Stimulated activated naive B cell treated with anti-CD40 and anti-IgM and Interleukin-4, amounts not matched to agents 10 μg/mL and 1 μg/mL and 100 μg/mL, for 72 hours (primary cell): ENCODE data around the gene EPHB6.

Source experiments
- ATAC-seq, 2 donors: fragments of 150-1000 bp; cut with Tn5 transposase; replicated peaks; 2 replicates each; pipeline ENCODE4 v1.10.0; 2021; ENCODE audit warnings: moderate library complexity in 1 of 2
- DNase-seq: peaks from one replicate; pipeline ENCODE4 v3.0.0; 2021
- H3K27ac Mint-ChIP-seq: one replicate; pipeline ENCODE4 v1.8.0; 2022; ENCODE audit warnings: mild to moderate bottlenecking, mixed read lengths
- H3K27me3 Mint-ChIP-seq, 2 donors: one replicate each; pipeline ENCODE4 v1.8.0; 2022; ENCODE audit warnings: mixed read lengths in 2 of 2
- H3K36me3 Mint-ChIP-seq, 2 donors: one replicate each; pipeline ENCODE4 v1.8.0; 2022; ENCODE audit warnings: mixed read lengths in 2 of 2, mild to moderate bottlenecking in 1 of 2
- H3K4me1 Mint-ChIP-seq, 2 donors: one replicate each; pipeline ENCODE4 v1.8.0; 2022; ENCODE audit warnings: mixed read lengths in 2 of 2, mild to moderate bottlenecking in 1 of 2
- H3K4me3 Mint-ChIP-seq, 2 donors: one replicate each; pipeline ENCODE4 v1.8.0; 2022; ENCODE audit warnings: mild to moderate bottlenecking in 2 of 2, mixed read lengths in 2 of 2, moderate library complexity in 1 of 2
- H3K9me3 Mint-ChIP-seq, 2 donors: one replicate each; pipeline ENCODE4 v1.8.0; 2022; ENCODE audit warnings: mixed read lengths in 2 of 2, mild to moderate bottlenecking in 1 of 2

EPHB6 gene

DNA sequence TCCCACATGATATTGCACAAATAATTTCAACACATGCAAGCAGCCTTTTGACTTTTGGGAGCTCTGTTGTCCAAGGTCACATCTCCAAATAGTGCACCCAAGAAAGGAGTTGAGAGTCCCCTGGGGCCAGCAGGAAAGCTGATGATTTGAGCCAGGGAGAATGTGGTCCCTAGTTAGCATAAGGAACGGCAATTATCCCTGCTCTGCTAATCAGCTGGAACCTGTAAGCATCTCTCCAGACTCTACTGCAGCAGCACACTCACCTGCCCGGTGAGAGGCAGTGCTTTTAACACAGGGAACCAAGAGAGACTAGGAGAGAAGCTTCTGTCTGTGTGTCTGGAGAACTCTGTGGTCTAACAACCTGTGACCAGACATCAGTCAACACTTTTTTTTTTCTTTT lies 61.6 kb downstream of the EPHB6 start:
- Mint-ChIP-seq H3K4me1 (peaks cover 0 to 1% of the 10 kb centered on the region in 2 donors), H3K36me3 (no peaks in the 10 kb centered on the region), H3K4me3 (no peak overlapping the region), H3K9me3 (no peaks in the 10 kb centered on the region), H3K27me3 (peaks cover 23 to 26% of the 10 kb centered on the region in 2 donors), H3K27ac (no peak overlapping the region)
- no peak for DNase-seq
- ATAC-seq, result no peak

DNA sequence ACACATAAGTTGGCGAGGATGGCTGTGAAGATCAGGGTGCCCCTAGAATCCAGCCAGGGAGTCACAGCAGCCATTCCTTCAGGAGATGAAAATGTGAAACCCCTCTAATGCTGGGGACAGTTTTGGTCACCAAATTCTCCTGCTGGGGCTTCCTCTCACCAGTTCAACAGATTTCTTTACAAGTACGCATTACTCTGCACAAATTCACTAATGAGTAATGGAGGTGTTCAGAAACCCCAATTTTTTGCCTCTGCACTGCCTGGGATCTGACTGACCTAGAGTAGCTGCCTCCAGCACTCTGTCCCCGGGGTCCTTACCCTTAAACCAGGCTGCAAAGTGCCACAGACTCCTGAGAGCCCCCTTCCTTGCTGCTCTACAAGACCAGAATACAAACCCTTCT lies 62.6 kb downstream of the EPHB6 start:
- no peaks in the 10 kb centered on the region for H3K36me3 Mint-ChIP-seq
- no peak overlapping the region for H3K4me3 Mint-ChIP-seq
- H3K4me1 Mint-ChIP-seq, result peaks cover 0 to 1% of the 10 kb centered on the region in 2 donors
- H3K27me3 Mint-ChIP-seq, result peaks cover 18 to 24% of the 10 kb centered on the region in 2 donors
- no peak overlapping the region for H3K27ac Mint-ChIP-seq
- no peaks in the 10 kb centered on the region for H3K9me3 Mint-ChIP-seq
- no peak for ATAC-seq
- DNase-seq, result no peak

- Mint-ChIP-seq H3K4me1 (no peaks in the 10 kb centered on the region), H3K27ac (no peak overlapping the region)
Observed at GRCh38 chr7:142918901-142919300, 64.0 kb downstream of the EPHB6 start.

GRCh38 chr7:142919656-142920055 lies 64.8 kb downstream of the EPHB6 start:
- ATAC-seq, result no peak

More at GRCh38 chr7:142918901-142919300, 64.0 kb downstream of the EPHB6 start:
- Mint-ChIP-seq H3K9me3 (no peaks in the 10 kb centered on the region), H3K4me3 (no peak overlapping the region), H3K27me3 (peaks cover 11 to 18% of the 10 kb centered on the region in 2 donors), H3K36me3 (no peaks in the 10 kb centered on the region)
- DNase-seq (no peak), ATAC-seq (no peak)

More at GRCh38 chr7:142919656-142920055, 64.8 kb downstream of the EPHB6 start:
- Mint-ChIP-seq H3K27me3 (peaks cover 8 to 10% of the 10 kb centered on the region in 2 donors), H3K4me1 (no peaks in the 10 kb centered on the region), H3K27ac (no peak overlapping the region), H3K9me3 (no peaks in the 10 kb centered on the region), H3K4me3 (no peak overlapping the region), H3K36me3 (no peaks in the 10 kb centered on the region)
- DNase-seq, result no peak
